Activated naive CD8-positive, alpha-beta T cell (primary cell): Measurements from ENCODE around the gene PALLD.

Experiments used
- H3K27ac Mint-ChIP-seq: one replicate; pipeline ENCODE4 v1.8.0; 2021; ENCODE audit warnings: mixed read lengths
- H3K27me3 Mint-ChIP-seq: one replicate; pipeline ENCODE4 v1.8.0; 2021; ENCODE audit warnings: mixed read lengths
- H3K36me3 Mint-ChIP-seq: one replicate; pipeline ENCODE4 v1.8.0; 2021; ENCODE audit warnings: mixed read lengths
- H3K4me1 Mint-ChIP-seq: one replicate; pipeline ENCODE4 v1.8.0; 2021; ENCODE audit warnings: low read depth, mixed read lengths
- H3K4me3 Mint-ChIP-seq: one replicate; pipeline ENCODE4 v1.8.0; 2021; ENCODE audit warnings: mild to moderate bottlenecking, mixed read lengths
- H3K9me3 Mint-ChIP-seq: one replicate; pipeline ENCODE4 v1.8.0; 2021; ENCODE audit warnings: low read depth, mixed read lengths

The PALLD gene

GRCh38 chr4:168674866-168675265, 178.0 kb downstream of the PALLD start:
- H3K9me3 Mint-ChIP-seq = no peaks in the 10 kb centered on the region
- no peaks in the 10 kb centered on the region for H3K36me3 Mint-ChIP-seq
- no peaks in the 10 kb centered on the region for H3K4me1 Mint-ChIP-seq
- H3K4me3 Mint-ChIP-seq = no peak overlapping the region
- H3K27me3 Mint-ChIP-seq = peaks cover 5% of the 10 kb centered on the region
- no peak overlapping the region for H3K27ac Mint-ChIP-seq

GRCh38 chr4:168677063-168677462, 180.2 kb downstream of the PALLD start:
- Mint-ChIP-seq H3K4me3 (no peak overlapping the region), H3K27me3 (peaks cover 5% of the 10 kb centered on the region), H3K36me3 (no peaks in the 10 kb centered on the region), H3K9me3 (no peaks in the 10 kb centered on the region), H3K27ac (no peak overlapping the region), H3K4me1 (no peaks in the 10 kb centered on the region)

GRCh38 chr4:168677879-168678278, 181.0 kb downstream of the PALLD start:
- Mint-ChIP-seq H3K27me3 (peaks cover 5% of the 10 kb centered on the region), H3K4me1 (no peaks in the 10 kb centered on the region), H3K36me3 (no peaks in the 10 kb centered on the region), H3K4me3 (no peak overlapping the region), H3K9me3 (no peaks in the 10 kb centered on the region), H3K27ac (no peak overlapping the region)

- Mint-ChIP-seq H3K4me1 (no peaks in the 10 kb centered on the region), H3K36me3 (no peaks in the 10 kb centered on the region), H3K27ac (no peak overlapping the region), H3K9me3 (no peaks in the 10 kb centered on the region), H3K4me3 (no peak overlapping the region), H3K27me3 (peaks cover 5% of the 10 kb centered on the region)
Measured at GRCh38 chr4:168678751-168679366, 182.0 kb downstream of the PALLD start.

GRCh38 chr4:168679397-168679796, 182.5 kb downstream of the PALLD start:
- Mint-ChIP-seq H3K4me1 (no peaks in the 10 kb centered on the region), H3K27ac (no peak overlapping the region), H3K27me3 (peaks cover 5% of the 10 kb centered on the region), H3K4me3 (no peak overlapping the region), H3K36me3 (no peaks in the 10 kb centered on the region), H3K9me3 (no peaks in the 10 kb centered on the region)

GRCh38 chr4:168679819-168680218, 183.0 kb downstream of the PALLD start:
- peaks cover 5% of the 10 kb centered on the region for H3K27me3 Mint-ChIP-seq

GRCh38 chr4:168682898-168683500, 186.1 kb downstream of the PALLD start:
- Mint-ChIP-seq H3K27me3 (peaks cover 5% of the 10 kb centered on the region), H3K4me1 (no peaks in the 10 kb centered on the region), H3K36me3 (no peaks in the 10 kb centered on the region), H3K27ac (no peak overlapping the region), H3K9me3 (no peaks in the 10 kb centered on the region), H3K4me3 (no peak overlapping the region)

More at GRCh38 chr4:168679819-168680218, 183.0 kb downstream of the PALLD start:
- Mint-ChIP-seq H3K9me3 (no peaks in the 10 kb centered on the region), H3K36me3 (no peaks in the 10 kb centered on the region), H3K4me3 (no peak overlapping the region), H3K4me1 (no peaks in the 10 kb centered on the region), H3K27ac (no peak overlapping the region)

- H3K9me3 Mint-ChIP-seq = no peaks in the 10 kb centered on the region
- no peaks in the 10 kb centered on the region for H3K4me1 Mint-ChIP-seq
- H3K27ac Mint-ChIP-seq = no peak overlapping the region
- H3K4me3 Mint-ChIP-seq = no peak overlapping the region
- no peaks in the 10 kb centered on the region for H3K36me3 Mint-ChIP-seq
- peaks cover 2% of the 10 kb centered on the region for H3K27me3 Mint-ChIP-seq
Measured at GRCh38 chr4:168683595-168683994, 186.7 kb downstream of the PALLD start.

- H3K27ac Mint-ChIP-seq = no peak overlapping the region
- no peak overlapping the region for H3K4me3 Mint-ChIP-seq
- no peaks in the 10 kb centered on the region for H3K4me1 Mint-ChIP-seq
- no peaks in the 10 kb centered on the region for H3K36me3 Mint-ChIP-seq
- peaks cover 2% of the 10 kb centered on the region for H3K27me3 Mint-ChIP-seq
- H3K9me3 Mint-ChIP-seq = no peaks in the 10 kb centered on the region
Measured at GRCh38 chr4:168685136-168685809, 188.4 kb downstream of the PALLD start.

GRCh38 chr4:168688584-168688983, 191.7 kb downstream of the PALLD start:
- H3K27ac Mint-ChIP-seq = no peak overlapping the region
- no peak overlapping the region for H3K4me3 Mint-ChIP-seq
- H3K36me3 Mint-ChIP-seq = no peaks in the 10 kb centered on the region

GRCh38 chr4:168689791-168690190, 192.9 kb downstream of the PALLD start:
- Mint-ChIP-seq H3K27me3 (peaks cover 9% of the 10 kb centered on the region), H3K4me3 (no peak overlapping the region), H3K27ac (no peak overlapping the region), H3K9me3 (no peaks in the 10 kb centered on the region), H3K36me3 (no peaks in the 10 kb centered on the region), H3K4me1 (no peaks in the 10 kb centered on the region)

More at GRCh38 chr4:168688584-168688983, 191.7 kb downstream of the PALLD start:
- no peaks in the 10 kb centered on the region for H3K4me1 Mint-ChIP-seq
- peaks cover 9% of the 10 kb centered on the region for H3K27me3 Mint-ChIP-seq
- no peaks in the 10 kb centered on the region for H3K9me3 Mint-ChIP-seq

GRCh38 chr4:168690199-168690598, 193.3 kb downstream of the PALLD start:
- Mint-ChIP-seq H3K9me3 (no peaks in the 10 kb centered on the region), H3K27me3 (peaks cover 9% of the 10 kb centered on the region), H3K4me1 (no peaks in the 10 kb centered on the region), H3K4me3 (no peak overlapping the region), H3K27ac (no peak overlapping the region), H3K36me3 (no peaks in the 10 kb centered on the region)

- Mint-ChIP-seq H3K4me3 (no peak overlapping the region), H3K36me3 (no peaks in the 10 kb centered on the region), H3K27ac (no peak overlapping the region), H3K27me3 (peaks cover 9% of the 10 kb centered on the region), H3K9me3 (no peaks in the 10 kb centered on the region), H3K4me1 (no peaks in the 10 kb centered on the region)
Measured at GRCh38 chr4:168691631-168692369, 194.9 kb downstream of the PALLD start.

- H3K27ac Mint-ChIP-seq = no peak overlapping the region
- no peaks in the 10 kb centered on the region for H3K36me3 Mint-ChIP-seq
- H3K27me3 Mint-ChIP-seq = peaks cover 7% of the 10 kb centered on the region
- no peaks in the 10 kb centered on the region for H3K4me1 Mint-ChIP-seq
- no peaks in the 10 kb centered on the region for H3K9me3 Mint-ChIP-seq
- no peak overlapping the region for H3K4me3 Mint-ChIP-seq
Measured at GRCh38 chr4:168693750-168694490, 197.1 kb downstream of the PALLD start.
